ENCODE results near the gene ECT2L.

DNA sequence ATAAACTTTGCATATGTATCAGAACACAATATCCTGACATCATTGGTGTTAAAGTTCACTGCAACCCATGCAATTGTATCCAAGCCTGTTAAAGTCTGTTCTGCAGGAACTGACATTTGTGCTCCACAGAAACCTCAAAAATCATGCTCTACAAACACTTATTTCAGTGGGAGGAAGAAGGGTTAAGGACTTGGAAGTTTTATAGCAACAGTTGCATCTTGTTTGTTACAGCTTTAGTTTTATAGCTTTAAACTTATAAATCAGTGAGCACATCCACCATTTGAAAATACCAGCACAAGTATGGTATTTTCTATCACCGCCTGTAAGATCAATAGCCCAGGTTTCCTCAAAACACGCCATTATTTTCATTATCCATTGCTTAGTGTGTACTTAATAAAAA, 884 bp downstream of the ECT2L start:
- TF ChIP-seq, protein P1, sequence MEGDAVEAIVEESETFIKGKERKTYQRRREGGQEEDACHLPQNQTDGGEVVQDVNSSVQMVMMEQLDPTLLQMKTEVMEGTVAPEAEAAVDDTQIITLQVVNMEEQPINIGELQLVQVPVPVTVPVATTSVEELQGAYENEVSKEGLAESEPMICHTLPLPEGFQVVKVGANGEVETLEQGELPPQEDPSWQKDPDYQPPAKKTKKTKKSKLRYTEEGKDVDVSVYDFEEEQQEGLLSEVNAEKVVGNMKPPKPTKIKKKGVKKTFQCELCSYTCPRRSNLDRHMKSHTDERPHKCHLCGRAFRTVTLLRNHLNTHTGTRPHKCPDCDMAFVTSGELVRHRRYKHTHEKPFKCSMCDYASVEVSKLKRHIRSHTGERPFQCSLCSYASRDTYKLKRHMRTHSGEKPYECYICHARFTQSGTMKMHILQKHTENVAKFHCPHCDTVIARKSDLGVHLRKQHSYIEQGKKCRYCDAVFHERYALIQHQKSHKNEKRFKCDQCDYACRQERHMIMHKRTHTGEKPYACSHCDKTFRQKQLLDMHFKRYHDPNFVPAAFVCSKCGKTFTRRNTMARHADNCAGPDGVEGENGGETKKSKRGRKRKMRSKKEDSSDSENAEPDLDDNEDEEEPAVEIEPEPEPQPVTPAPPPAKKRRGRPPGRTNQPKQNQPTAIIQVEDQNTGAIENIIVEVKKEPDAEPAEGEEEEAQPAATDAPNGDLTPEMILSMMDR (IDR thresholded peaks at IDR 0.05), result no peak
- TF ChIP-seq POLR2A (IDR thresholded peaks at IDR 0.05; ENCODE audit: low read depth), result no peak
- no peak for TF ChIP-seq EP300 (IDR thresholded peaks at IDR 0.05)

All from esophagus muscularis mucosa (tissue), 4 donors.